Mucosa of stomach (tissue), 1 donor: ENCODE measurements around the gene EXD3.

Source experiments
- H3K27me3 ChIP-seq: one replicate; pipeline ENCODE4 v1.7.0; 2013; ENCODE audit warnings: mild to moderate bottlenecking, low read length; ENCODE audit not compliant: control insufficient read depth, insufficient read depth
- H3K36me3 ChIP-seq: one replicate; pipeline ENCODE4 v1.7.0; 2013; ENCODE audit warnings: low read length; ENCODE audit not compliant: control insufficient read depth, insufficient read depth
- H3K4me1 ChIP-seq: one replicate; pipeline ENCODE4 v1.7.0; 2013; ENCODE audit warnings: mild to moderate bottlenecking, low read length; ENCODE audit not compliant: control insufficient read depth, insufficient read depth
- H3K4me3 ChIP-seq: one replicate; pipeline ENCODE4 v1.7.0; 2013; ENCODE audit warnings: low read length
- H3K9ac ChIP-seq: one replicate; pipeline ENCODE4 v1.7.0; 2013; ENCODE audit warnings: mild to moderate bottlenecking, low read length, moderate library complexity
- H3K9me3 ChIP-seq: one replicate; pipeline ENCODE4 v1.7.0; 2013; ENCODE audit warnings: mild to moderate bottlenecking, low read length, moderate library complexity; ENCODE audit not compliant: control insufficient read depth
- donor health status: Pancreatic carcinoma.

EXD3 gene

GRCh38 chr9:137438591-137439157 lies 15.7 kb upstream of the EXD3 start:
- Histone ChIP-seq H3K9me3 (no peaks in the 10 kb centered on the region), H3K4me1 (peaks cover 43% of the 10 kb centered on the region), H3K4me3 (no peak overlapping the region), H3K36me3 (no peaks in the 10 kb centered on the region), H3K9ac (no peak overlapping the region), H3K27me3 (no peaks in the 10 kb centered on the region)

- Histone ChIP-seq H3K36me3 (no peaks in the 10 kb centered on the region), H3K9ac (peak overlapping the region; percentile 78), H3K27me3 (no peaks in the 10 kb centered on the region), H3K4me1 (peaks cover 43% of the 10 kb centered on the region), H3K9me3 (no peaks in the 10 kb centered on the region), H3K4me3 (no peak overlapping the region)
Observed at GRCh38 chr9:137437691-137438590, 15.0 kb upstream of the EXD3 start.

GRCh38 chr9:137436761-137437600 lies 14.0 kb upstream of the EXD3 start:
- Histone ChIP-seq H3K4me1 (peaks cover 43% of the 10 kb centered on the region), H3K9me3 (no peaks in the 10 kb centered on the region), H3K9ac (peak overlapping the region; percentile 78), H3K27me3 (no peaks in the 10 kb centered on the region), H3K36me3 (no peaks in the 10 kb centered on the region), H3K4me3 (peak overlapping the region; percentile 72)

- no peaks in the 10 kb centered on the region for H3K36me3 ChIP-seq
- peak overlapping the region; percentile 72 for H3K4me3 ChIP-seq
- H3K27me3 ChIP-seq = no peaks in the 10 kb centered on the region
- H3K9ac ChIP-seq = peak overlapping the region; percentile 83
- H3K9me3 ChIP-seq = no peaks in the 10 kb centered on the region
- H3K4me1 ChIP-seq = peaks cover 43% of the 10 kb centered on the region
Observed at GRCh38 chr9:137435980-137436760, 13.2 kb upstream of the EXD3 start.

- Histone ChIP-seq H3K9ac (peak overlapping the region; percentile 83), H3K4me1 (peaks cover 45% of the 10 kb centered on the region), H3K36me3 (no peaks in the 10 kb centered on the region), H3K4me3 (peak overlapping the region; percentile 46), H3K27me3 (no peaks in the 10 kb centered on the region), H3K9me3 (no peaks in the 10 kb centered on the region)
Observed at GRCh38 chr9:137435381-137435891, 12.5 kb upstream of the EXD3 start.

GRCh38 chr9:137434498-137435380 lies 11.8 kb upstream of the EXD3 start:
- Histone ChIP-seq H3K27me3 (no peaks in the 10 kb centered on the region), H3K36me3 (no peaks in the 10 kb centered on the region), H3K9ac (no peak overlapping the region), H3K9me3 (no peaks in the 10 kb centered on the region), H3K4me3 (no peak overlapping the region), H3K4me1 (peaks cover 52% of the 10 kb centered on the region)

GRCh38 chr9:137433916-137434431 lies 11.0 kb upstream of the EXD3 start:
- no peaks in the 10 kb centered on the region for H3K27me3 ChIP-seq
- no peaks in the 10 kb centered on the region for H3K9me3 ChIP-seq
- H3K4me3 ChIP-seq = no peak overlapping the region
- no peak overlapping the region for H3K9ac ChIP-seq
- H3K4me1 ChIP-seq = peaks cover 46% of the 10 kb centered on the region
- no peaks in the 10 kb centered on the region for H3K36me3 ChIP-seq

- no peaks in the 10 kb centered on the region for H3K27me3 ChIP-seq
- no peak overlapping the region for H3K9ac ChIP-seq
- H3K4me1 ChIP-seq = peaks cover 47% of the 10 kb centered on the region
- H3K4me3 ChIP-seq = no peak overlapping the region
- no peaks in the 10 kb centered on the region for H3K9me3 ChIP-seq
- H3K36me3 ChIP-seq = no peaks in the 10 kb centered on the region
Observed at GRCh38 chr9:137433349-137433915, 10.5 kb upstream of the EXD3 start.

GRCh38 chr9:137432687-137433348 lies 9.9 kb upstream of the EXD3 start:
- no peak overlapping the region for H3K9ac ChIP-seq
- H3K4me3 ChIP-seq = no peak overlapping the region
- H3K9me3 ChIP-seq = no peaks in the 10 kb centered on the region
- no peaks in the 10 kb centered on the region for H3K36me3 ChIP-seq
- H3K4me1 ChIP-seq = peaks cover 48% of the 10 kb centered on the region
- no peaks in the 10 kb centered on the region for H3K27me3 ChIP-seq

- Histone ChIP-seq H3K4me3 (no peak overlapping the region), H3K9ac (no peak overlapping the region), H3K4me1 (peaks cover 35% of the 10 kb centered on the region), H3K27me3 (no peaks in the 10 kb centered on the region), H3K36me3 (no peaks in the 10 kb centered on the region), H3K9me3 (no peaks in the 10 kb centered on the region)
Observed at GRCh38 chr9:137431416-137431931, 8.5 kb upstream of the EXD3 start.
